ENCODE measurements around the gene RGS3.
A peak's percentile ranks its signal among the peaks of the same experiment; 100 is the strongest.

The RGS3 gene

DNA sequence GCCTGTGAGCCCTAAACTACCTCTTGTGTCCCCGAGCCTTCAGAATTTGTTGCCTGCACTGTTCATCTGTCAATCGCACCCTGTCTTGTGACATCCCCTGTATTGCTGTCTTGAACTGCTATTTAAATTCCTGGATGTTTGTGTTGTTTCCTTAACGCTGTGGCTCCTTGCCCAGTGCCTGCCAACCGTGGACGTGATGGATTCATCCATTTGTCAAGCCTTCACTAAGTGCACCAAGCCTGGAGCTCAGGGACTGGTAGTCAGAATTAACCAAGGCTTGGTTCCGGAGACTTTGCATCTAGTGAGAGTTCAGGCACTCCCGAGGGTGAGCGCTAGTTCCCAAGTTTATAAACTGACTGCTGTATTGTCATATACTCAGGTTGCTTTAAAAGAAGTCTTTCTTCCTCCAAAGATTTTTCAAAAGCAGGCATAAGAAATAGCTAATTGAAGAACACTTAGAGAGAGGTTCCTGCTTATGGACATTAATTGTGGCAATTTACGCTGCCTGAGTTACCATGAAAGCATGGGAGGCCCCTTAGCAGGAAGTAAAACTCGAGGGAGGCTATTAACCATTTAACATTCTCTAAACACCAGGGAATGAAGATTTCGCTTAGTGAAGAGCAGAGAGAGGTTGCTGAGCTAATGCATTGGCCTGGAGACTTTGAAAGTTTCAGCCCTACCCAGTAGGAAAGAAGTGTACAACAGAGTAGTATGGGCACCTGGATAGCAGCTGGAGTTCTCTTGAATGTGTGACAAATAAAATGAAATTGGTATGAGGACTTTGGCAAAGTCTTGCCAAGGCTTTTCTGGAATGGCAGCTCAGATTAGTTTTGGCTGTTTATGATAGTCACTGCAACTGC lies 29.0 kb downstream of the RGS3 start:
- DNase-seq, result peak; percentile 18

DNA sequence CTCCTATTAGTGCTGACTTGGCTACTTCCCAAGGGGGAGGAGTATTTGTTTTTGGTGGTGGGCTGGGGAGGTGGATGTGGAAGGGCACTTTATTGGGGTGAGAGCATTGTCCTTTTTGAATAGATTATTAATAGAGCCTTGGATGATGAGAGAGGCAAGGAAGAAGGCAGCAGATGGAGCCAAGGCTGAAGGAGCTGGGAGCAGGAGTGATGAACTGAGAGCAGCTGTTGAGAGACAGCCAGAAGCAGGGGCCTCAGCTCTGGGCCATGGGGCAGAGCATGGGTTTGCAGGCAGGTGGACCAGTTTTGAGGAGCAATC lies 29.6 kb downstream of the RGS3 start:
- peak; percentile 16 for DNase-seq

DNA sequence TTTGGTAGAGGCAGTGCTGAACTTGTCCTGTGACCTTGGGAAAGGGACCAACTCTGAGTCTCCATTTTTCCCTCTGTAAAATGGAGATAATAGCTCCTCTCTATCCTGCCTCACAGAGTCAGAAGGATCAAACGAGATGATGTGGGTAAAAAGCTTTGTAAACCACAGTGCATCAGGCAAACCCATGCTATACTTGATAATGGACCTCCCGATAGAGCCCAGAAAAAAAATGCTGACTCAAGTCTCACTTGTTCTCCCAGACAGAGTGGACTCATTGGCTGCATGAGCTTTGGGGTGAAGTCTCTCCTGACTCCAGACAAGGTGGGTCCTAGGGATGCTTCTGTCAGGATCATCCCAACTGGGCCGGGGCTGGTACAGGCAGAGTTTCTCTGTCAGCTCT lies 32.0 kb downstream of the RGS3 start:
- DNase-seq, result no peak

DNA sequence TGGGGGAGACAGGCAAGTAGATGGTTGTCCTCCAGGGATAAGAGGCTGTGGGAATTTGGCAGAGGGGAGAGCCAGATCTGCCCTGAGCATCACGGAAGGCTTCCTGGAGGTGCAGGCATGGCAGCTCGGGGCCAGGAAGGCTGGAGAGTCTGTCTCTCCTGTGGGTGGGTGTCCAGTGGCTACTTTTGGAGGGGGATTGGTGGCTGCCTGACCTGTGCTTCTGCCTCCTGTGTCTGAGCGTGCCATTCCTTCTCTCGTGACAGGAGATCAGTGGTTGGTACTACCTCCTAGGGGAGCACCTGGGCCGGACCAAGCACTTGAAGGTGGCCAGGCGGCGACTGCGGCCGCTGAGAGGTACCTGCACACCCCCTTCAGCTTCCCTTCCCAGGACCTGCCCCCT lies 33.5 kb downstream of the RGS3 start:
- DNase-seq, result no peak

DNA sequence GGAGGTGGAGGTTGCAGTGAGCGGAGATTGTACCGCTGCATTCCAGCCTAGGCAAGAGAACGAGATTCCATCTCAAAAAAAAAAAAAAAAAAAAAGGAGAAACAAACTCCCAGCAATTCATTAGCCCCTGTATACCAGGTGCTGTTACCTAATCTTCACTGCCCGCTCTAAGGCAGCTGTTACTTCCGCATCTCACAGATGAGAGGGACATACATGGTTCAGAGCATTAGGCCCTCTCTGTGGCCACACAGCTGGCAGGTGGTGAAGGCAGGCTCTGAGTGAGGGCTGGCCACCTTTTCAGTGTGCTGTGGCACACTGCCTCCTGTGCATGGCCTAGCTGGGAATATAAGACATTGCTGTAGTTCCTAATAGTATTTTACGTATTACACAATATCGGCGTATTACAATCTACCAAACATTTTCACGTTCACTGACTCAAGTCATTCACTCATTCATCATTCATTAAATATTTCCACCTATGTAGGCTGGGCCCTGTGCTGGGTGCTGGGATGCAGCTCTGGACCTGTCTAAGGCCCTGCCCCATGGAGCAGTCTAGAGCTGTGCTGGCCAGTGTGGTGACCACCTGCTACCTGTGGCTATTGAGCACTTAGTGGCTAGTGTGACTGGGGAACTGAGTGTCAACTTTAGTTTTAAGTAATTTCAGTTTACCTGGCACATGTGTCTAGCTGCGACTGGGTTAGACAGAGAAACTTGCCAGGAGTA lies 35.8 kb downstream of the RGS3 start:
- DNase-seq, result no peak

DNA sequence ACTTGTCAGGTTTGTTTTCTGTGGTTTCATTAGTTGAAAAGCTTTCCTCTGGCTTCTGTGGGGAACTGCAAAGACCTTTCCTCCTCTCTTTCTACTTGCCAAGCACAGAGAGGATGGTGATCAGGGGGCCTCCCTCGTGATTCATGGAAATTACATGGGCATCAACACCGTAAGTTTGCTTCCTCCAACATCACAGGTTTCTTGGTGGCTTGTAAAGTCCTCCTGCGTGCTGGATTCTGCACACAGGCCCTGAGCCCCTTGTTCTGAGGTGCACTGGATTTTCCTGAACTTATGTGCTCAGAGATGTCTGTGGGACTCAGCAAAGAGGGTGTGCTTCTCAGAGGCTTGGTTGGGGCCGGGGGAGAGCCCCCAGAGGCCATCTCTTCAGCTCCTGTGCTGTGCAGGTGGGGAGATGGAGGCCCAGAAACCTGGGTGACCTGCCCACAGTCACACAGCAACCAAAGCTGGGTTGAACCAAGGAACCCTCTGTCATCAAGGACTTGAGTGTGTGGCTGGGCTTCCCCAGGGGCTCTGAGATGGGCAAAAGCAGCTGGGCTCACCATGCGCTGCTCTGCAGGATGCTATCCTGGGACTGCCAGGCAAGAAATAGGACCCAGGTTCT lies 36.5 kb downstream of the RGS3 start:
- DNase-seq, result no peak

DNA sequence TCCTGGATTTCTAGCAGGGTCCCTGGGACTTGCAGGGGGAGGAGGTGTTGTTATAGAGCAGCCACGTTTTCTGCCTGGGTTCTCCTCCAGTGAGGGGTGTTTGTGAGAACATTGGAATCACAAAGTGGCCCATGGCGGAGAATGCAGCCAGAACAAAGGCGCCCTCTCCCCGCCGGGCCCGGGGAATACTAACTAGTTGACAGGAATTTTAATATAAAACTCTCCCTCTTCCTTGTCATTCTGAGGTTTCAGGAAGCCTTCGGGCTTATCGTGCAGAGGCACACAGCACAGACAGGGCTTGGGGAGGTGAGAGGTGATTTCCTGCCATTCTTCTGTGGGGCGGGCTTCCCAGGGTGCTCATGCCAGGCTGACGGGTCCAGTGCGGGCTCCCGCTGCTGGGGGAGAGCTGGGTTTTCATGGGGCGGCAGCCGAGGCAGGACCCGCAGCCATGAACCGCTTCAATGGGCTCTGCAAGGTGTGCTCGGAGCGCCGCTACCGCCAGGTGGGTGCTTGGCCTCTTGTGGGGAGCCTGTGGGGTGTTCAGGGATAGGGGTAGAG lies 37.7 kb downstream of the RGS3 start:
- no peak for DNase-seq

DNA sequence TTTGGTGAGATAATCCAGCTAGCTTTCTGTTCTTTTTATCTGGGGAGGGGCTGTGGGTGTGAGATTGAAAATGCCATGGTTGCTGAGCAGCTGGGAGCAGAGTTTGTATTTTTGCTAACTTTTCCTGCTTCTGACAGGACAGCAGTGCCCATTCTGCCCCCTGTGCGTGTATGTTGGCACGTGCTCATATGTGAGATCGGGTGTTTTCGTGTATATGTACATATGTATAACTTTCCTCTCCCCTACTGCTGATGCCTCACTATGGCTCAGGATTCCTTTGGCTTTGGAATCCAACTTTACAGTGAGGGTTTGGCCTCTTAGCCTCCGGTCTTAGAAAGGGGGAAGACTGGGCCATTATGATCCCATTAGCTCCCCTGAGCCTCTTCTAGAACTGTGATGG lies 38.3 kb downstream of the RGS3 start:
- DNase-seq, result no peak

DNA sequence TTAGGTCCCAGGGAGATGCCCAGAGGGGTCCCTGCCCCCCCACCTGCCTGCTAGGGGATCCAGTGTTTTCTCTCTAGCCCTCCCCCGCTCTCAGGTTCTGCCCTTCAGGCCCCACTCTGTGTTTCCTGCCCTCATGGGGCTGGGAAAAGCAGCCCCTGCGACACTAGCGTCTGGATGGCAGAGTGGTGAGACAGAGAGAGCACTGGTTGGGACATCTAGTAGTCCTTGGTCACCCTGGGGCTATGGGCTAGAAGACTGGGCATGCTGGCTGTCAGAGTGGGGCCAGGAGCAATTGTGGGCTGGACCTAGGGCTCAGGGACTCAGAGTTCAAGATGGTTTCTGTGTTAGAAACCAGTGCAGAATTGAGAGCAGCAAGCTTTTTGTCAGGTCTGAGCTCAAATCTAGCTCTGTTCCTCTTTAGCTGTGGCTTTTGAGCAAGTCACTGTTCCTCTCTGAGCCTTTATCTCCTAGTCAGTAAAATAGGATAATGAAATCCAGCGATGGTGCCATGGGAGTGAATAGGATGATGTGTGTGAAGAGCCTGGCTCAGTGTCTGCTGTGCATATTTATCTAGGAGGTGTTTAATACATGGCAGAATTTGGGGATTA lies 39.0 kb downstream of the RGS3 start:
- DNase-seq, result no peak

DNA sequence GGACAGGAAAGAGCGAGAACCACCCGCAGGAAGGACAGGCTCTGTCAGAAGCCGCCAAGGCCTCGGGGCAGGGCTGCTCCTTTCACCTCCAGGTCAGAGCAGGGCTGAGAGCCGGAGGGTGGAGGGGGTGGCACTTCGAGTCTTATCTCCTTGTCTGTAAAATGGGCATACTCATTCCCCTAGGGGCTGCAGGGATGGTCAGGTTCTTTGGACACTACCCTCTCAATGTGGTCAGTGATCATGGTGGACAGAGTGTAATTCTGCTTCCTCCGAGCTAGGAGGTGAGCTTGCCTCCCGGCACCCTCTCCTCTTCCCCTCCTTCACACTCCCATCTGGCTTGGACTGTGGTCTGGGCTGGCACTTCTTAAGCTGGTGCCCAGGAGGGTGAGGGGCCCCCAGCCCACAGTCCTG lies 39.6 kb downstream of the RGS3 start:
- no peak for DNase-seq

DNA sequence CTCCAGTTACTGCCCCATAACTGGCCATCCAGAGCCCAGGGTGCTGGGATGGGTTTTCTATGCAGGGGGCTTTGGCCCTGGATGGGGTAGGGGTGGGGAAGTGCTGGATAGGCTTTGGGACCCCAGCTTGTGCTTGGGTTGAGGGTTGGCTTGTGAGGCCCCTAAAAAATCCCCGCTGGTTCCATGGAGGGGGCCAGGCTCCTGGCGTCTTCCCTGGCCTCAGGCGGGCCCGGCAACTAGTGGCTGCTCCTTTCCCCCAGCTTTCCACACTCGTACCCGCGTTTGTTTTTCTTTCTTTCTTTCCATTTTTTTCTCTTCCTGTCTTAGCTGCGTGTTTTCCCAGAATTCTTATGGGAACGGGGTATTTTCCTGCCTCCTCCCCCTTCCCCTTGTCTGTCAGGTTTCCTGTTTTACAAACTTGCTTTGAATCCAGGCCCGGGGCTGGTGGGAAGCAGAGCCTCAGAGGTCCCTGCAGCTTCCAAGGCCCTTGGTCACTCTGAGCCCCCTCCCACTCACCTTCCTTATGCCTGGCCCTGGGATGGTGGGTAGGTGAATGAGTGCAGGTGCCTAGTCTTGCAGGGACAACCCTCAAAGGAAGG lies 40.2 kb downstream of the RGS3 start:
- no peak for DNase-seq

DNA sequence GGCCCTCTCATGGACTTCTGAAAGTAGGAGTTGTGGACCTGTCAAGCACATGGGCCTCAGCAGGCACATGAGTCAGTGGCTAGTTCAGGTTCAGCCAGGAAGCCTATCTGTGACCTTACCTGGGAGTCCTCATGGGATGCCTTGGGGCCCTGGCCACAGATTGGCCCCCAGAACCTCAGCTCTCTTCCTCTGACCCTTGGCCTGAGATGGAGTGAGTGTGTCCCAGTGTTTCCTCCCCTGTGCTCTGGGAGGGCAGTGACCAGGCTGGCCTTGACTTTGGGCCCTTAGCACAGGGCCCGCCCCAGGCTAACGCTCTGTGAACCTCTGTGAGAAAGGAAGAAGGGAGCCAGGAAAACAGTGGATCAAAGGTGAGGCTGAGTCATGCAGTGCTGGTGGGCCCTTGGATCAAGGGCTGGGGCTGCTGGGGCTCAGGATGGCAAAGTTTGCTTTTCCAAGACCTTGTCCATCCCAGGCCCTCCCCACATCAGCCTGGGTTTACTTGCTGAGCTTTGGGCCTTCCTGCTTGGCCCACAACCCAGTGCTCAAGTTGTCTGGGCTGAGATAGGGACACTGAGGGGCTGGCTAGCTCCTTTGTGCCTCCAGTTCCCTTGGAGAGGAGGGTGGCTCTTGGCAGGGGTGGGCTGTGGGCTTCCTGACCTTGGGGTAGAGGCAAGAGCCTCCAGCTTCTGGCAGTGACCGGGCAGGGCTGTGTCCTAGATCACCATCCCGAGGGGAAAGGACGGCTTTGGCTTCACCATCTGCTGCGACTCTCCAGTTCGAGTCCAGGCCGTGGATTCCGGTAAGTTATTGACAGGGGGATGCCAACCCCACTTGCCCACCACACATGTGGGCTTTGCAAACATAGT lies 41.4 kb downstream of the RGS3 start:
- DNase-seq, result no peak

DNA sequence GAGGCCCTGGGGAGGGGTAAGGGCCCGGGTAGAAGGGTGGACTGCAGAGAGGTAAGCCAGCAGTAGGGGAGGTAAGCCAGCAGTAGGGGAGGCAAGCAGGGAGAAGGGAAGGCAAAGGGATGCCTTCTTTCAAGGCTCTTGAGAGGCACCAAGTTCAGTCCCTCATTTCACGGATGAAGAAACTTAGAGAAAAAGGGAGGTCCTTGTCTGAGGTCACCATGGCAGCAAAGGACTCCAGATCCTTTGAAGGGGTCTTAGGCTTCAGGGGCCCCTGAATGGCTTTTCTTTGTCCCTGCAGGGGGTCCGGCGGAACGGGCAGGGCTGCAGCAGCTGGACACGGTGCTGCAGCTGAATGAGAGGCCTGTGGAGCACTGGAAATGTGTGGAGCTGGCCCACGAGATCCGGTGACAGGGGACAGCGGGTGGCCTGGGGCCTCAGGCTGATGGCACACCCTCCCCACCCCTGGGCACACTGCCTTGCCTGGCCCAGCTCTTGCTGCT lies 42.6 kb downstream of the RGS3 start:
- peak; percentile 17 for DNase-seq

DNA sequence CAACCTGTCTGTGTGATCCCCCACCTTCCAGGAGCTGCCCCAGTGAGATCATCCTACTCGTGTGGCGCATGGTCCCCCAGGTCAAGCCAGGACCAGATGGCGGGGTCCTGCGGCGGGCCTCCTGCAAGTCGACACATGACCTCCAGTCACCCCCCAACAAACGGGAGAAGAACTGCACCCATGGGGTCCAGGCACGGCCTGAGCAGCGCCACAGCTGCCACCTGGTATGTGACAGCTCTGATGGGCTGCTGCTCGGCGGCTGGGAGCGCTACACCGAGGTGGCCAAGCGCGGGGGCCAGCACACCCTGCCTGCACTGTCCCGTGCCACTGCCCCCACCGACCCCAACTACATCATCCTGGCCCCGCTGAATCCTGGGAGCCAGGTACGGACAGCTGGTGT lies 43.7 kb downstream of the RGS3 start:
- DNase-seq, result no peak

DNA sequence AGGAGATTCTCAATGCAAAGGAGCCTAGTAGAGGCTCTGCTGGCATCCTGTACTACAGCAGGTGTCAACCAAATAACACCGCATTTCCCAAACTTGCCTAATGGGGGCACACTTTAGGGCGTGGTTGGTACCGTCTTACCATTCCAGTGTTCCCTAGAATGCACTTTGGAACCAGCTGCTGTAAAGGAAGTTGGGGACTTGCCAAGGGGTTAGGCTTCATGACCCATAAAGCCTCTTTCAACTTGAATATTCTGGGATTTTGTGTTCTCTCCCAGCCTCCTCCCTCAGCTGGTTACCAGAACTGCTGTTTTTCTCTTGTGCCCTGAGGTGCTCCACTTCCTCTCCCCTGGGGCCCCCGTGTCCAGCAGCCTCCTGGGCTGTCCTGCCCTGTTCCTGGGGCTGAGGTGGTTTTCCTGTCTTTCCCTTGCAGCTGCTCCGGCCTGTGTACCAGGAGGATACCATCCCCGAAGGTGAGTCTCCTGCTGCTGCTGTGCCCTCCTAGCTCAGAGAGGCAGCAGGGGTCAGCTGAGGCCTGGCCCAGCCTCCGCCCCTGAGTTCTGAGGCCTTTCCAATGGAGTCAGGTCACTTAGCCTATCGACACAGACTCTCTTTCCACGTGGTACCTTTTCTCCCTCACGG lies 44.7 kb downstream of the RGS3 start:
- DNase-seq, result peak; percentile 69

DNA sequence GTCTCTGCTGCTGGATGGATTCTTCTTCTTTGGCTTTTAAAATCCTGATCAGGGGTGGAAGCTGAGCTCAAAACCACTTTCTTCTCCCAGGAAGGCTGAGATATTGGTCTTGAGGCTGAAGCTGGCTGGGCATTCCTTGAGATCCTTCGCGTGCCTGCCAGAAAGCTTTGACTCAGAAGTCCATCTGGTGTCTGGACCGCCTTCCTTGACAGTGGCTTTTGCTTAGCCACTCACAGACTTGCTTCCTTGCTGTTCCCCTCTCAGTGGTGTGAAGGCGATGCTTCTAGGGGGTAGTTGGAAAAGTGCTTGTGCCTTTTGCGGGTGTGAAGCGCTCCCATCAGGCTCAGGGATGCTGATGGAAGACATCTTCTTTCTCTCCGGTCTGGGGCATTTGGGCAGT lies 45.9 kb downstream of the RGS3 start:
- no peak for DNase-seq

DNA sequence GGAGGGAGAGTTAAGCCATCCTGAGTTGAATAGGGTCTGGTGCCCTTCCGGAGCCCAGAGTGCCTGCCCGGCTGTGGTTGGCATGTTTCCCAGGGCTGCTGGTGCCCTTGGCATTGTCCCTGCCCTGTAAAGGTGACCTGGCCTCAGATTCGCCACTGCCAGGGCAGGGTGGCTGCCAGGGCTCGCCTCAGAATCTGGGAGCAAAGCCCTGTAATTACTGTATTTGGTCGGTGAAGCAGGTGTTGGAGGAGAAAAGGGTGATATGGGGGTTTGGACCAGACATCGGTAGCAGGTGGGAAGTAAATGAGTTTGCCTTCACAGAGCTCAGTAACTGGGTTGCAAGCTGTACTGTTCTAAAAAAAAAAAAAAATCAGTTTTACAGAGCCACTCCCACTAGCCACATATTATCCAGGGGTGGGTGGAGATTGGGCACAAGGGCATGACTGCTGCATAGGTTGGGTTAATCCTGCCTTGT lies 47.6 kb downstream of the RGS3 start:
- peak; percentile 78 for DNase-seq

DNA sequence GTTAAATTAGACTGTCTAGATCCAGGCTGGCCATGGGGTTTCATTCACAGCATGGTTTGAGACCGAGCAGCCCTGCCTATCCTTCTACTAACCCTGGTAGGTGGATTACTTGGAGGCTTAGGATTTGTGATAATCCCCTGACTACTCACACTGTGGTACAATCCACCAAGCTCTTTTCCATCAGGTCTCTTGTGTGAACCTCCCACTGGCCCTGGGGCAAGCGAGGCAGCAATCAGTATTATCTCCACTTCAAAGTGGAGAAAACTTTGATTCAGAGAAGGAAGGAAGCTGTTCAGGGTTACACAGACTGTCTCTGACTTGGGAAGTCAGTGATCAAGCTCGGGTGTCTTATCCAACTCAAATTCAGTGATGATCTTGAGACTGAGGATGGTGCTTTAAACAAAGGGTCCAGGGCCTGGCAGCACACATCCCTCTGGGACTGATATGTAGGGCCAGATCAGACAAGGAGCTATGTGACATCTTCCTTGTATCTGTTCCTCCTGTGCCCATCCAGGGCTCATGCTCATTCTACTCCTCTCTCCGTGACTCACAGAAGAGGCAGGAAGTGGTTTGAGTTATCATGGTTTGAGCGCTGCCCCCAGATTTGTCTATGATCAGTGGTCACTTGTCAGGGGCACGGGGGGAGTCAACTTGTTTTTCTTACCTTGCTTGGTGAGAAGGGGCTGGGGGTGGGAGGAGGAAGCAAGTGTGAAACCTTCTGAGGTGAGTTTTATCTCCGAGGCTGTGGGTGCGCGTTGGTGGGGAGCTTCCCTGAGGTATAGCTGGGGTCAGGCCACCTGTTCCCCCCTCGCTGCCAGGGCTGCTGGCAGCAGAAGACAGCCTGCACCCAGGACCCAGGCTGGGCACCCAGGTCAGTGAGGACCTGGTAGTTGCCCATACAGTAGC lies 48.6 kb downstream of the RGS3 start:
- no peak for DNase-seq

DNA sequence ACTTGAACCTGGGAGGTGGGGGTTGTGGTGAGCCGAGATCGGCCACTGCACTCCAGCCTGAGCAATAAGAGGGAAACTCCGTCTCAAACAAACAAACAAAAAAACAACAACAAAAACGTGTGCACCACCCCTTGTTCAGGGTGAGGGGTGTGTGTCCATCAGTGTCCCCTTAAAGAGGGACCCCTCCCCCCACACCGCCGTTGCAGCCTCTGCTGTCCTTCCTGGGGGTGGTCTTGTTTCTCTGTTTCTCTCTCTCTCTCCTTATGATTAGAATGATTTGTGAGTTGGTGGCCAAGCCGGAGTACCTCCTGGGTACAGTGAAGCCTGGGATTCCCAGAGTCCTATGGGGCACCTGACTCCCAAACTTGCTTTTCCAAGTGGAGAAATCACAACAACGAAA lies 49.6 kb downstream of the RGS3 start:
- DNase-seq, result no peak

DNA sequence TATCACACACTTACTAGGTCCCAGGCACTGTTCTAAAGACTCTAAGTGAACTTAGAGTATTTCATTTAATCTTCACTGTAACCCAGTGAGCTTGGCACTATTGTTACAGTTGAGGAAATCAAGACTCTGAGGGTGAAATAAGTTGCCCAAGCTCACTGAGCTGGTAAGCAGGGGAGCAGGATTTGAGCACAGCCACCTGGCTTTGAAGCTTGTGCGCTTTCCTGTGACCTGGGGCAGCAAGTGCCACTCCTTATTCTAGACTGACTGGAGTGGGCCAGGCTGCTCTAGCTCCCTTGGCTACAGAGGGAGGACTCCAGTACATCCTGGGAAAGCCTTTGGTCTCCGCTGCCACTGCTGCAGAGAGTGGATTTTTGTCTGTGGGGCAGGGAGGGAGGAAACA lies 50.0 kb downstream of the RGS3 start:
- no peak for DNase-seq
